NCI-H524 (cell line): ENCODE measurements around the gene LRRC61.
"Not testable (repeated sequence)": the region's sequence is repeated elsewhere in the genome, so short reads cannot be mapped to it uniquely, and the experiment has no call there.

Experiments
- DNase-seq, 2 experiments: peaks; one replicate each; lab custom pipeline; 2025; lab: John Stamatoyannopoulos, UW

The LRRC61 gene

GRCh38 chr7:150322833-150323681 is at the start of gene LRRC61, which contains the start of gene ACTR3C:
Gene LRRC61 (plus strand): TSS chr7:150323355. CDS start chr7:150336862, 13,507 bp downstream.
Gene ACTR3C (minus strand): TSS chr7:150323545. CDS start chr7:150295296, 28,249 bp downstream.
- DNase-seq = peak; percentile 54 to 80

GRCh38 chr7:150276132-150276695 is 46.9 kb upstream of the LRRC61 start:
- peak; percentile 7 to 54 for DNase-seq

- not testable (repeated sequence) for DNase-seq
Observed at GRCh38 chr7:150278383-150278782, 44.8 kb upstream of the LRRC61 start.

- not testable (repeated sequence) for DNase-seq
Observed at GRCh38 chr7:150281681-150282403, 41.3 kb upstream of the LRRC61 start.

GRCh38 chr7:150283111-150283510 is 40.0 kb upstream of the LRRC61 start:
- peak in 1 of 2 experiments; percentile 51 for DNase-seq

GRCh38 chr7:150283608-150284007 is 39.5 kb upstream of the LRRC61 start:
- not testable (repeated sequence) for DNase-seq

GRCh38 chr7:150285849-150286754 is 37.1 kb upstream of the LRRC61 start:
- DNase-seq = peak; percentile 9 to 51

GRCh38 chr7:150287815-150288214 is 35.3 kb upstream of the LRRC61 start:
- peak in 1 of 2 experiments; percentile 14 for DNase-seq

GRCh38 chr7:150288816-150289215 is 34.3 kb upstream of the LRRC61 start:
- DNase-seq = not testable (repeated sequence)

GRCh38 chr7:150290317-150290716 is 32.8 kb upstream of the LRRC61 start:
- DNase-seq = peak in 1 of 2 experiments; percentile 27

GRCh38 chr7:150295027-150295426 is 28.1 kb upstream of the LRRC61 start:
- not testable (repeated sequence) for DNase-seq

GRCh38 chr7:150295614-150296013 is 27.5 kb upstream of the LRRC61 start:
- DNase-seq = not testable (repeated sequence)

GRCh38 chr7:150296802-150297201 is 26.4 kb upstream of the LRRC61 start:
- DNase-seq = not testable (repeated sequence)

GRCh38 chr7:150297978-150298377 is 25.2 kb upstream of the LRRC61 start:
- DNase-seq = not testable (repeated sequence)

GRCh38 chr7:150302908-150303310 is 20.2 kb upstream of the LRRC61 start:
- DNase-seq = not testable (repeated sequence)

- DNase-seq = not testable (repeated sequence)
Observed at GRCh38 chr7:150304499-150305258, 18.5 kb upstream of the LRRC61 start.

- DNase-seq = not testable (repeated sequence)
Observed at GRCh38 chr7:150305259-150305902, 17.8 kb upstream of the LRRC61 start.

GRCh38 chr7:150305903-150306284 is 17.3 kb upstream of the LRRC61 start:
- not testable (repeated sequence) for DNase-seq

- DNase-seq = not testable (repeated sequence)
Observed at GRCh38 chr7:150306377-150306776, 16.8 kb upstream of the LRRC61 start.

- no peak for DNase-seq
Observed at GRCh38 chr7:150307129-150307528, 16.0 kb upstream of the LRRC61 start.
